ENCODE measurements around the gene TMEM198. TPM values are rescaled to one million over a fixed set of nuclear protein-coding genes. Genes with fewer than 3 reads are reported as not detected.

TMEM198 gene
- total and polyA plus RNA-seq, 2 donors (not counting 3 experiments of a cell fraction or from before 2014, with no cell fraction given) = not detected

GRCh38 chr2:219538956-219539788 is 4.7 kb upstream of the TMEM198 start:
- H2AFZ ChIP-seq (ENCODE audit: low read depth, low read length) = no peak overlapping the region
- intact Hi-C loops (cut with micrococcal nuclease) (no loop called here), dilution Hi-C loops (cut with MboI; ENCODE audit: extremely low pct_ligation_motif_present, low sequenced_read_pairs) (no loop called here)
- peaks cover 15 to 16% of the 10 kb centered on the region in 2 experiments for H3K27me3 ChIP-seq (ENCODE audit: control insufficient read depth in 2 of 2, insufficient read depth in 2 of 2, low read length in 2 of 2)
- H3K27ac ChIP-seq (ENCODE audit: insufficient read depth, low read depth, low read length) = no peak overlapping the region
- H3K9me1 ChIP-seq (replicated peaks; ENCODE audit: control insufficient read depth, extremely low read depth, insufficient read depth, low read length) = no peaks in the 10 kb centered on the region
- DNase-seq (ENCODE audit: low read depth, low spot score) = no peak
- H3K36me3 ChIP-seq (ENCODE audit: control insufficient read depth in 2 of 2, extremely low read depth in 1 of 2, insufficient read depth in 2 of 2, low read length in 2 of 2) = no peaks in the 10 kb centered on the region
- CTCF ChIA-PET = interaction anchor here (1.0 to 4.9 kb wide), 8 partner anchors 9 to 151 kb away, joined by 3 to 47 read pairs (median 8); a partner anchor contains a TSS
- FAIRE-seq = no peak
- no peaks in the 10 kb centered on the region for H3K9me3 ChIP-seq (replicated peaks; ENCODE audit: control insufficient read depth, insufficient read depth, low read length)
- BruUV-seq (replicated peaks) = no TSS peak
- H3K4me2 ChIP-seq (ENCODE audit: insufficient read depth, low read length) = no peak overlapping the region
- POLR2A ChIA-PET = no interaction called here
- H3K4me3 ChIP-seq (replicated peaks in 1 of 3; ENCODE audit: insufficient read depth in 1 of 3, low read depth in 1 of 3, low read length in 3 of 3) = no peak overlapping the region
- no peaks in the 10 kb centered on the region for H3K79me2 ChIP-seq (ENCODE audit: control insufficient read depth, insufficient read depth, low read length)
- H3K9ac ChIP-seq (replicated peaks; ENCODE audit: extremely low read depth, insufficient read depth, low read length) = no peak overlapping the region
- no peak for TF ChIP-seq JUN (IDR thresholded peaks at IDR 0.05; ENCODE audit: borderline replicate concordance, insufficient read depth, insufficient read length, low read depth)
- no peaks in the 10 kb centered on the region for H4K20me1 ChIP-seq (replicated peaks; ENCODE audit: control insufficient read depth, extremely low read depth, insufficient read depth, low read length)
- peaks cover 7% of the 10 kb centered on the region for H3K4me1 ChIP-seq (ENCODE audit: control insufficient read depth, extremely low read depth, insufficient read depth, low read length)

- Histone ChIP-seq H3K9me3 (replicated peaks; ENCODE audit: control insufficient read depth, insufficient read depth, low read length) (no peaks in the 10 kb centered on the region), H4K20me1 (replicated peaks; ENCODE audit: control insufficient read depth, extremely low read depth, insufficient read depth, low read length) (no peaks in the 10 kb centered on the region), H2AFZ (ENCODE audit: low read depth, low read length) (no peak overlapping the region), H3K27ac (ENCODE audit: insufficient read depth, low read depth, low read length) (no peak overlapping the region), H3K4me2 (ENCODE audit: insufficient read depth, low read length) (no peak overlapping the region), H3K4me3 (replicated peaks in 1 of 3; ENCODE audit: insufficient read depth in 1 of 3, low read depth in 1 of 3, low read length in 3 of 3) (no peak overlapping the region), H3K79me2 (ENCODE audit: control insufficient read depth, insufficient read depth, low read length) (no peaks in the 10 kb centered on the region), H3K9ac (replicated peaks; ENCODE audit: extremely low read depth, insufficient read depth, low read length) (no peak overlapping the region), H3K4me1 (ENCODE audit: control insufficient read depth, extremely low read depth, insufficient read depth, low read length) (peaks cover 7% of the 10 kb centered on the region), H3K9me1 (replicated peaks; ENCODE audit: control insufficient read depth, extremely low read depth, insufficient read depth, low read length) (no peaks in the 10 kb centered on the region), H3K36me3 (ENCODE audit: control insufficient read depth in 2 of 2, extremely low read depth in 1 of 2, insufficient read depth in 2 of 2, low read length in 2 of 2) (no peaks in the 10 kb centered on the region), H3K27me3 (ENCODE audit: control insufficient read depth in 2 of 2, insufficient read depth in 2 of 2, low read length in 2 of 2) (peaks cover 20 to 22% of the 10 kb centered on the region in 2 experiments)
- no peak for FAIRE-seq
- no peak for TF ChIP-seq POLR2AphosphoS5 (IDR thresholded peaks at IDR 0.05; ENCODE audit: insufficient read depth, low read depth, low read length)
- CTCF ChIA-PET = interaction anchor here (1.0 to 4.9 kb wide), 20 partner anchors 9 to 149 kb away, joined by 3 to 47 read pairs (median 5); partner anchors contain the start of gene STK11IP
- intact Hi-C loops (cut with micrococcal nuclease) (no loop called here), dilution Hi-C loops (cut with MboI; ENCODE audit: extremely low pct_ligation_motif_present, low sequenced_read_pairs) (no loop called here)
- POLR2A ChIA-PET = no interaction called here
- BruUV-seq (replicated peaks) = no TSS peak
- no peak for DNase-seq (ENCODE audit: low read depth, low spot score)
These were observed 3.7 kb upstream of the TMEM198 start for GRCh38 chr2:219539926-219540678.
